ENCODE measurements around the gene SBF2.

SBF2 gene

GRCh38 chr11:10283991-10284390 is 10.0 kb downstream of the SBF2 start:
- no peak for TF ChIP-seq CTCF (conservative IDR thresholded peaks at IDR 0.05; ENCODE audit: low read depth, low read length)
- no peak overlapping the region for H3K27ac ChIP-seq
- H4K20me1 ChIP-seq (ENCODE audit: insufficient read depth): no peaks in the 10 kb centered on the region
- no peak overlapping the region for H3K9ac ChIP-seq
- H3K4me3 ChIP-seq (IDR thresholded peaks at IDR 0.05; ENCODE audit: insufficient read depth, low read depth, low read length): no peak overlapping the region
- no peak overlapping the region for H3K4me2 ChIP-seq
- H3K27me3 ChIP-seq (ENCODE audit: insufficient read depth, low read depth): no peaks in the 10 kb centered on the region
- H2AFZ ChIP-seq (ENCODE audit: low read depth): no peak overlapping the region
- peaks cover 10% of the 10 kb centered on the region; the same call in 1 of the 2 replicates for H3K79me2 ChIP-seq (ENCODE audit: insufficient read depth, low read depth)
- no peaks in the 10 kb centered on the region for H3K36me3 ChIP-seq (ENCODE audit: insufficient read depth)
- H3K4me1 ChIP-seq (ENCODE audit: low read depth, poor library complexity, severe bottlenecking): peaks cover 5% of the 10 kb centered on the region

- H3K36me3 ChIP-seq (ENCODE audit: insufficient read depth): no peaks in the 10 kb centered on the region
- H4K20me1 ChIP-seq (ENCODE audit: insufficient read depth): no peaks in the 10 kb centered on the region
- no peak for TF ChIP-seq CTCF (conservative IDR thresholded peaks at IDR 0.05; ENCODE audit: low read depth, low read length)
- H3K4me3 ChIP-seq (IDR thresholded peaks at IDR 0.05; ENCODE audit: insufficient read depth, low read depth, low read length): no peak overlapping the region
- no peak overlapping the region for H3K4me2 ChIP-seq
- no peak overlapping the region for H2AFZ ChIP-seq (ENCODE audit: low read depth)
- H3K27ac ChIP-seq: no peak overlapping the region
- H3K79me2 ChIP-seq (ENCODE audit: insufficient read depth, low read depth): peaks cover 10% of the 10 kb centered on the region; the same call in 1 of the 2 replicates
- H3K9ac ChIP-seq: no peak overlapping the region
- H3K27me3 ChIP-seq (ENCODE audit: insufficient read depth, low read depth): no peaks in the 10 kb centered on the region
- no peaks in the 10 kb centered on the region for H3K4me1 ChIP-seq (ENCODE audit: low read depth, poor library complexity, severe bottlenecking)
Measured at GRCh38 chr11:10282117-10282516, 11.9 kb downstream of the SBF2 start.

GRCh38 chr11:10275714-10276113 is 18.3 kb downstream of the SBF2 start:
- H3K4me3 ChIP-seq (IDR thresholded peaks at IDR 0.05; ENCODE audit: insufficient read depth, low read depth, low read length): no peak overlapping the region
- no peaks in the 10 kb centered on the region for H3K36me3 ChIP-seq (ENCODE audit: insufficient read depth)
- no peaks in the 10 kb centered on the region for H3K4me1 ChIP-seq (ENCODE audit: low read depth, poor library complexity, severe bottlenecking)
- no peaks in the 10 kb centered on the region for H3K27me3 ChIP-seq (ENCODE audit: insufficient read depth, low read depth)
- TF ChIP-seq CTCF (conservative IDR thresholded peaks at IDR 0.05; ENCODE audit: low read depth, low read length): no peak
- no peak overlapping the region for H3K27ac ChIP-seq
- H3K9ac ChIP-seq: no peak overlapping the region
- no peak overlapping the region for H2AFZ ChIP-seq (ENCODE audit: low read depth)
- H3K4me2 ChIP-seq: no peak overlapping the region
- H4K20me1 ChIP-seq (ENCODE audit: insufficient read depth): no peaks in the 10 kb centered on the region
- no peaks in the 10 kb centered on the region for H3K79me2 ChIP-seq (ENCODE audit: insufficient read depth, low read depth)

- no peaks in the 10 kb centered on the region for H3K27me3 ChIP-seq (ENCODE audit: insufficient read depth, low read depth)
- H3K36me3 ChIP-seq (ENCODE audit: insufficient read depth): no peaks in the 10 kb centered on the region
- H2AFZ ChIP-seq (ENCODE audit: low read depth): no peak overlapping the region
- no peak for TF ChIP-seq CTCF (conservative IDR thresholded peaks at IDR 0.05; ENCODE audit: low read depth, low read length)
- no peaks in the 10 kb centered on the region for H3K4me1 ChIP-seq (ENCODE audit: low read depth, poor library complexity, severe bottlenecking)
- H3K4me2 ChIP-seq: no peak overlapping the region
- no peak overlapping the region for H3K27ac ChIP-seq
- H4K20me1 ChIP-seq (ENCODE audit: insufficient read depth): no peaks in the 10 kb centered on the region
- no peak overlapping the region for H3K9ac ChIP-seq
- H3K79me2 ChIP-seq (ENCODE audit: insufficient read depth, low read depth): no peaks in the 10 kb centered on the region
- no peak overlapping the region for H3K4me3 ChIP-seq (IDR thresholded peaks at IDR 0.05; ENCODE audit: insufficient read depth, low read depth, low read length)
Measured at GRCh38 chr11:10274726-10275125, 19.3 kb downstream of the SBF2 start.

Data from KMS-11 (cell line).